Mammary epithelial cell (primary cell): ENCODE measurements around the gene BDKRB2.

Source experiments
- EZH2 ChIP-seq: IDR thresholded peaks from 2 replicates; pipeline ENCODE4 v1.6.1; 2012; ENCODE audit warnings: low read length, inconsistent platforms, borderline replicate concordance
- TF ChIP-seq, protein P1 (sequence below), 2 donors: IDR thresholded peaks in 1 of 2; conservative IDR thresholded peaks in 1 of 2; 2 replicates each; pipeline ENCODE4 v1.5.1; 2011 to 2012; ENCODE audit warnings: inconsistent platforms in 2 of 2, low read length in 2 of 2, mild to moderate bottlenecking in 2 of 2, control low read depth in 1 of 2, low read depth in 1 of 2; ENCODE audit not compliant: insufficient read depth in 1 of 2; ENCODE audit errors: extremely low read depth in 1 of 2

DNA sequence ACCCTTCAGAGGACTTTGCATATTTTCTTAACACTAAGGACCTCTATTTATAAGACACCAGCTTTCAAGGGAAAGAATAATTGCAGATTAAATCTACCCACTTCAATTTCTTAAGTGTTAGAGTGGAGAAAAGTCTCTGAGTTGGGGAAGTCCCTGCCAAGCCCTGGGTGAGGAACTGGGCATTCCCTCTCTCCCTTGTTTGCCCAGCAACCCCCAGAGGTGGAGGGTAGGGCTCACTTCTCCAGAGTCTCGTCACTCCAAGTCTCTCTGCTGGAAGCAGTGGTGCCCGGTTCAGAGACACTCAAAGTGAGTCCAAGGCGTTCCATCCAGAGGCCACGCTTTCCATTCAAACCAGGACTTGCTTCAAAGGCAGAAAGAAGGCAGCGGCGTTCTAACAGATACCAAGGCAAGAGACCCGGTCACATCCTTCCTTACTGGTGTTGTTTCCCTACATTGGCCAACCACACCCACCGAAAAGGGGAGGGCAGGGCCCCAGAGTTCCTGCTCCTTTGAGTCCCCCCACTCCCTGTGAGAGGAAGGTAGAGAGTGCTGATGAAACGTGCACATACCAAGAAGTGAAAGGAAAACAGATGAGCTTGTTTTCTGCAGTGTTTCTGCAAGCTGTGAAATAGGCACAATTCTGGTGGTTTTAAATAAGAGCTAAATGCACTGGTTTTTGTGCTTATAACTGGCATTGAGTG, 6.1 kb upstream of the BDKRB2 start:
- no peak for TF ChIP-seq EZH2
- TF ChIP-seq, protein P1, sequence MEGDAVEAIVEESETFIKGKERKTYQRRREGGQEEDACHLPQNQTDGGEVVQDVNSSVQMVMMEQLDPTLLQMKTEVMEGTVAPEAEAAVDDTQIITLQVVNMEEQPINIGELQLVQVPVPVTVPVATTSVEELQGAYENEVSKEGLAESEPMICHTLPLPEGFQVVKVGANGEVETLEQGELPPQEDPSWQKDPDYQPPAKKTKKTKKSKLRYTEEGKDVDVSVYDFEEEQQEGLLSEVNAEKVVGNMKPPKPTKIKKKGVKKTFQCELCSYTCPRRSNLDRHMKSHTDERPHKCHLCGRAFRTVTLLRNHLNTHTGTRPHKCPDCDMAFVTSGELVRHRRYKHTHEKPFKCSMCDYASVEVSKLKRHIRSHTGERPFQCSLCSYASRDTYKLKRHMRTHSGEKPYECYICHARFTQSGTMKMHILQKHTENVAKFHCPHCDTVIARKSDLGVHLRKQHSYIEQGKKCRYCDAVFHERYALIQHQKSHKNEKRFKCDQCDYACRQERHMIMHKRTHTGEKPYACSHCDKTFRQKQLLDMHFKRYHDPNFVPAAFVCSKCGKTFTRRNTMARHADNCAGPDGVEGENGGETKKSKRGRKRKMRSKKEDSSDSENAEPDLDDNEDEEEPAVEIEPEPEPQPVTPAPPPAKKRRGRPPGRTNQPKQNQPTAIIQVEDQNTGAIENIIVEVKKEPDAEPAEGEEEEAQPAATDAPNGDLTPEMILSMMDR (conservative IDR thresholded peaks at IDR 0.05 in 1 of 2, IDR thresholded peaks at IDR 0.05 in 1 of 2; ENCODE audit: extremely low read depth in 1 of 2, insufficient read depth in 1 of 2, low read depth in 1 of 2, low read length in 2 of 2) = no peak
